AG04449 (cell line): ENCODE data around the gene MAP3K20.

ENCODE experiments used
- CTCF ChIA-PET: fragments of 350-600 bp; formaldehyde crosslinking; extraction: SDS; loops from one replicate; lab custom pipeline; 2021; ENCODE audit warnings: antibody characterized with exemption; lab: Yijun Ruan, JAX
- POLR2A ChIA-PET: fragments of 400-600, 350-600 bp; formaldehyde crosslinking; extraction: SDS; loops from one replicate; lab custom pipeline; 2020; ENCODE audit warnings: antibody characterized with exemption, inconsistent platforms; lab: Yijun Ruan, JAX
- DNase-seq: peaks from one replicate; pipeline ENCODE4 v3.0.0-alpha.2; 2010; ENCODE audit warnings: low read depth, low spot score
- H3K4me3 ChIP-seq: 2 replicates; pipeline ENCODE4 v1.5.1; 2011; ENCODE audit warnings: low read depth, mild to moderate bottlenecking, control low read depth, low read length
- TF ChIP-seq, protein P1 (sequence below): IDR thresholded peaks from one replicate; pipeline ENCODE4 v1.5.1; 2011; ENCODE audit warnings: mild to moderate bottlenecking, moderate library complexity, low read length, control low read depth, inconsistent platforms; ENCODE audit not compliant: insufficient read depth; ENCODE audit errors: missing control alignments

The MAP3K20 gene

GRCh38 chr2:173184031-173185004 is 108.7 kb downstream of the MAP3K20 start:
- ChIA-PET POLR2A (interaction anchor here (1.0 kb wide), 1 partner anchor 15 kb away, joined by 3 read pairs; no protein-coding TSS in a partner anchor), CTCF (interaction anchor here (0.7 to 1.8 kb wide), 4 partner anchors 9 to 157 kb away, joined by 3 to 8 read pairs (median 6); no protein-coding TSS in a partner anchor)
- TF ChIP-seq, protein P1, sequence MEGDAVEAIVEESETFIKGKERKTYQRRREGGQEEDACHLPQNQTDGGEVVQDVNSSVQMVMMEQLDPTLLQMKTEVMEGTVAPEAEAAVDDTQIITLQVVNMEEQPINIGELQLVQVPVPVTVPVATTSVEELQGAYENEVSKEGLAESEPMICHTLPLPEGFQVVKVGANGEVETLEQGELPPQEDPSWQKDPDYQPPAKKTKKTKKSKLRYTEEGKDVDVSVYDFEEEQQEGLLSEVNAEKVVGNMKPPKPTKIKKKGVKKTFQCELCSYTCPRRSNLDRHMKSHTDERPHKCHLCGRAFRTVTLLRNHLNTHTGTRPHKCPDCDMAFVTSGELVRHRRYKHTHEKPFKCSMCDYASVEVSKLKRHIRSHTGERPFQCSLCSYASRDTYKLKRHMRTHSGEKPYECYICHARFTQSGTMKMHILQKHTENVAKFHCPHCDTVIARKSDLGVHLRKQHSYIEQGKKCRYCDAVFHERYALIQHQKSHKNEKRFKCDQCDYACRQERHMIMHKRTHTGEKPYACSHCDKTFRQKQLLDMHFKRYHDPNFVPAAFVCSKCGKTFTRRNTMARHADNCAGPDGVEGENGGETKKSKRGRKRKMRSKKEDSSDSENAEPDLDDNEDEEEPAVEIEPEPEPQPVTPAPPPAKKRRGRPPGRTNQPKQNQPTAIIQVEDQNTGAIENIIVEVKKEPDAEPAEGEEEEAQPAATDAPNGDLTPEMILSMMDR, result no peak
- DNase-seq, result peak; percentile 99
- H3K4me3 ChIP-seq, result no peak overlapping the region

DNA sequence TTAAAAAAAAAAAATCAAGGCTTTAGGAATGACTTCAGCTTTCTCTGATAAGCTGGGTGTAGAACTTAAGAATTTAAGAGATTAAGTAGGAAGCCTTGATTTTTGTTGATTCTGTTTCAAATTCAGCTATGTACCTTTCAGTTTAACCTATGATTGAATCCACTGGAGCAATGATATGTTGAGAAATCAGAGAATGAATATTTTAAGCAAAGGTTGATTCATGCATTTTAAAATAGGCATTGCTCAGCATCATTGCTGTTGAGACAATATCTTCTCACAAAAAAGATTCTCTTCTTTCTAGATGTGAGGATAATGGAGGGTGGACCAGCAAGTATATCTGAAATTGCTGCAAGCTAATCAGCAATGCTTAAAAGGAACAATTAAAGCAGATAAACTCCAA is 109.8 kb downstream of the MAP3K20 start:
- CTCF ChIA-PET, result interaction anchor here (0.7 to 1.7 kb wide), 2 partner anchors 10 to 157 kb away, joined by 3 to 6 read pairs; no protein-coding TSS in a partner anchor
- no peak for DNase-seq
- TF ChIP-seq, protein P1, result no peak
- no peak overlapping the region for H3K4me3 ChIP-seq
- POLR2A ChIA-PET, result no interaction called here

GRCh38 chr2:173187941-173188788 is 112.5 kb downstream of the MAP3K20 start:
- CTCF ChIA-PET, result interaction anchor here (0.7 to 4.0 kb wide), 5 partner anchors 16 to 160 kb away, joined by 3 to 19 read pairs (median 3); no protein-coding TSS in a partner anchor
- TF ChIP-seq, protein P1, result no peak
- DNase-seq, result no peak
- POLR2A ChIA-PET, result no interaction called here
- no peak overlapping the region for H3K4me3 ChIP-seq

DNA sequence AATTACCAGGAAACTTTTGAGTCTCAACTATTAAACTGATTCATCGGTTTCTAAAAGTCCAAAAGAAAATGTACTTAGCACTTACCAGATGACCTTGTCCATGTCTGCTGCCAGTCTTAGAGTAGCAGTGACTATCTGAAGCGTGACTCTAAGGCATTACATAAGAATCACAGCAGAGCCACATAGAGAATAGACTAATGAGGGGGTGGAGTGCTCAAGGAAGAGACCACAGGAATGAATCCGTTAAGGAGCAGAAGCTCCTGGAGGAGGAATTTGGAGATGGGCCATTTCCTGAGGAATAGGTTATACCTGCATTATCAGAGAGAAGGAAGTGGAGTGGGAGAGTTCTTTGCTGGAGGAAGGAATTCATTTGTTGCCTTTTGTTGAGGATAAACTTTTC is 116.0 kb downstream of the MAP3K20 start:
- no peak overlapping the region for H3K4me3 ChIP-seq
- DNase-seq, result no peak
- TF ChIP-seq, protein P1, result no peak
- CTCF ChIA-PET, result interaction anchor here (0.9 to 3.0 kb wide), 2 partner anchors 19 to 164 kb away, joined by 5 to 23 read pairs; no protein-coding TSS in a partner anchor
- POLR2A ChIA-PET, result no interaction called here

GRCh38 chr2:173192071-173192470 is 116.4 kb downstream of the MAP3K20 start:
- DNase-seq, result no peak
- POLR2A ChIA-PET, result no interaction called here
- TF ChIP-seq, protein P1, result no peak
- CTCF ChIA-PET, result interaction anchor here (0.9 to 3.0 kb wide), 2 partner anchors 18 to 164 kb away, joined by 5 to 23 read pairs; no protein-coding TSS in a partner anchor
- H3K4me3 ChIP-seq, result no peak overlapping the region
